GM12878 (cell line): ENCODE data around the gene SLCO4A1. TPM values are rescaled to one million over a fixed set of nuclear protein-coding genes. Genes with fewer than 3 reads are reported as not detected.

Experiments
- ATAC-seq: fragments of 200-7000 bp; cut with Tn5 transposase; 3 replicates; pipeline ENCODE4 v1.9.1; 2020; ENCODE audit warnings: mild to moderate bottlenecking, moderate library complexity
- BruUV-seq: library from RNA; stranded (reverse); fragments of 400-500 nt; replicated peaks from 2 replicates; lab custom pipeline; 2021; lab: Mats Ljungman, UMichigan
- CTCF ChIA-PET: fragments of 300-600 bp; sonication (Branson Sonifier 250); formaldehyde crosslinking; extraction: SDS; loops from one replicate; lab custom pipeline; 2021; ENCODE audit warnings: inconsistent platforms; lab: Yijun Ruan, JAX
- POLR2A ChIA-PET: fragments of 350-600 bp; formaldehyde crosslinking; extraction: SDS; loops from one replicate; lab custom pipeline; 2021; ENCODE audit warnings: inconsistent platforms; lab: Charles Lee
- RAD21 ChIA-PET: fragments of 300-600 bp; sonication (Branson Sonifier 250); formaldehyde crosslinking; loops from one replicate; lab custom pipeline; 2023; ENCODE audit warnings: antibody characterized with exemption; ENCODE audit not compliant: unreplicated experiment; lab: Charles Lee
- SMC1A ChIA-PET: fragments of 300-600 bp; sonication (Branson Sonifier 250); formaldehyde crosslinking; loops from one replicate; lab custom pipeline; 2023; ENCODE audit not compliant: unreplicated experiment, uncharacterized antibody; lab: Charles Lee
- DNase-seq: peaks from one replicate; pipeline ENCODE4 v3.0.0-alpha.2; 2011; ENCODE audit warnings: low read depth, low spot score
- FAIRE-seq: peaks from 3 replicates; lab custom pipeline; 2011; peaks lifted over from hg19 to GRCh38; lab: Jason Lieb, UNC
- H2AFZ ChIP-seq: 2 replicates; pipeline ENCODE4 v1.6.0; 2011; ENCODE audit warnings: low read depth, low read length, control low read depth; ENCODE audit not compliant: control insufficient read depth
- H3K27ac ChIP-seq: 2 replicates; pipeline ENCODE4 v1.5.1; 2011; ENCODE audit warnings: control low read depth; ENCODE audit not compliant: control insufficient read depth, insufficient read depth
- H3K27me3 ChIP-seq, 2 experiments: replicated peaks in 1 of 2; 2 replicates each; pipeline versions ENCODE4 v1.6.0 to v1.6.1; 2011; ENCODE audit warnings: low read length in 1 of 2; ENCODE audit not compliant: control insufficient read depth in 2 of 2, insufficient read depth in 2 of 2
- H3K36me3 ChIP-seq, 2 experiments: 2 replicates each; pipeline ENCODE4 v1.5.1; 2011; ENCODE audit warnings: low read length in 1 of 2; ENCODE audit not compliant: control insufficient read depth in 2 of 2, insufficient read depth in 2 of 2
- H3K4me1 ChIP-seq: 2 replicates; pipeline ENCODE4 v1.6.1; 2011; ENCODE audit warnings: mild to moderate bottlenecking, low read length, moderate library complexity, mixed read lengths; ENCODE audit not compliant: control insufficient read depth, insufficient read depth
- H3K4me2 ChIP-seq: 2 replicates; pipeline ENCODE4 v1.6.0; 2011; ENCODE audit warnings: control low read depth; ENCODE audit not compliant: control insufficient read depth, insufficient read depth
- H3K4me3 ChIP-seq: fragments of 200-600 bp; sonication (generic); 2 replicates; pipeline ENCODE4 v1.5.1; 2016
- H3K79me2 ChIP-seq: 2 replicates; pipeline ENCODE4 v1.6.0; 2011; ENCODE audit warnings: low read length; ENCODE audit not compliant: control insufficient read depth, insufficient read depth
- H3K9ac ChIP-seq: 2 replicates; pipeline ENCODE4 v1.8.0; 2011; ENCODE audit warnings: low read length, control low read depth, mixed read lengths; ENCODE audit not compliant: control insufficient read depth, insufficient read depth
- H3K9me3 ChIP-seq: replicated peaks from 3 replicates; pipeline ENCODE4 v1.5.1; 2011; ENCODE audit warnings: mild to moderate bottlenecking, low read length; ENCODE audit not compliant: control insufficient read depth, insufficient read depth
- H4K20me1 ChIP-seq: 2 replicates; pipeline ENCODE4 v1.6.0; 2011; ENCODE audit not compliant: control insufficient read depth, insufficient read depth
- BRCA1 ChIP-seq: IDR thresholded peaks from 2 replicates; pipeline ENCODE4 v1.6.1; 2011; ENCODE audit warnings: low read depth, low read length, improper control_type of control experiment
- CBX5 ChIP-seq: sonication (generic); IDR thresholded peaks from 2 replicates; pipeline ENCODE4 v1.6.1; 2016; ENCODE audit warnings: low read depth, moderate library complexity, mild to moderate bottlenecking, inconsistent platforms
- ELK1 ChIP-seq: IDR thresholded peaks from 2 replicates; pipeline ENCODE4 v1.6.1; 2012; ENCODE audit warnings: low read depth, low read length, improper control_type of control experiment
- ESRRA ChIP-seq: IDR thresholded peaks from 2 replicates; pipeline ENCODE4 v1.6.1; 2012; ENCODE audit warnings: mild to moderate bottlenecking, low read length, improper control_type of control experiment
- LARP7 ChIP-seq: fragments of 450-650 bp; IDR thresholded peaks from 2 replicates; pipeline ENCODE4 v1.6.1; 2017; ENCODE audit warnings: mild to moderate bottlenecking
- MTA2 ChIP-seq: fragments of 450-650 bp; IDR thresholded peaks from 2 replicates; pipeline ENCODE4 v1.6.1; 2016; ENCODE audit warnings: low read depth, mild to moderate bottlenecking, moderate library complexity
- NBN ChIP-seq: fragments of 450-650 bp; IDR thresholded peaks from 2 replicates; pipeline ENCODE4 v1.6.1; 2016
- NFIC ChIP-seq: IDR thresholded peaks from 2 replicates; pipeline ENCODE4 v1.6.1; 2012; ENCODE audit warnings: low read depth, mild to moderate bottlenecking, inconsistent platforms, low read length, moderate library complexity
- NFYA ChIP-seq: IDR thresholded peaks from 2 replicates; pipeline ENCODE4 v1.6.1; 2011; ENCODE audit warnings: low read depth, mild to moderate bottlenecking, low read length, improper control_type of control experiment, borderline replicate concordance
- NR2C2 ChIP-seq: IDR thresholded peaks from 2 replicates; pipeline ENCODE4 v1.6.1; 2011; ENCODE audit warnings: borderline replicate concordance, low read depth; ENCODE audit not compliant: control insufficient read depth, insufficient read length
- POLR2A ChIP-seq: IDR thresholded peaks from 2 replicates; pipeline ENCODE4 v1.6.1; 2011; ENCODE audit warnings: low read depth, mild to moderate bottlenecking, low read length
- RELA ChIP-seq: fragments of 450-650 bp; IDR thresholded peaks from 2 replicates; pipeline ENCODE4 v1.8.0; 2014; ENCODE audit warnings: borderline replicate concordance; ENCODE audit not compliant: partially characterized antibody
- SIN3A ChIP-seq: IDR thresholded peaks from 2 replicates; pipeline ENCODE4 v1.6.1; 2012; ENCODE audit warnings: low read depth, low read length, improper control_type of control experiment
- SP1 ChIP-seq: IDR thresholded peaks from one replicate; pipeline ENCODE4 v1.6.1; 2011; ENCODE audit warnings: low read depth, low read length
- ZBTB11 ChIP-seq: fragments of 450-650 bp; formaldehyde crosslinking; IDR thresholded peaks from 2 replicates; pipeline ENCODE4 v1.5.0; 2022; ENCODE audit warnings: mild to moderate bottlenecking, missing genetic modification characterization
- ZNF274 ChIP-seq: IDR thresholded peaks from one replicate; pipeline ENCODE4 v1.8.0; 2011; ENCODE audit not compliant: insufficient read length, insufficient read depth
- WGBS: methylation state at CpG from one replicate; pipeline ENCODE4 v1.1.6; 2016; ENCODE audit warnings: low lambda C conversion rate; ENCODE audit not compliant: insufficient replicate concordance, insufficient coverage; ENCODE audit errors: missing lambda C conversion rate; 5-methylcytosine and 5-hydroxymethylcytosine counted together
- in situ Hi-C: fragments of 300-500 bp; cut with MboI; formaldehyde crosslinking; loops from 9 replicates; pipeline ENCODE4 v1.14.3; 2018; ENCODE audit warnings: mixed read lengths
- intact Hi-C: fragments of 100-400 bp; cut with micrococcal nuclease; formaldehyde crosslinking; loops from one replicate; pipeline ENCODE4 v1.14.2; 2022; ENCODE audit not compliant: unreplicated experiment
- polyA plus RNA-seq, 11 experiments: library from polyadenylated mRNA; depleted of rRNA in 4 of 11; unstranded in 6 of 11; stranded (reverse) in 5 of 11; fragments of >200 nt; fragmentation: Nextera tagmentation in 4 of 11; fragmentation: Illumina TruSeq in 1 of 11; extraction: Ambion mirVana in 4 of 11; extraction: Trizol in 1 of 11; gene quantifications; 1 replicate in 1 of 11; 2 replicates in 10 of 11; pipeline versions ENCODE4 v1.2.1 to v1.2.3, GENCODE V29; 2011 to 2016; ENCODE audit warnings: inconsistent platforms in 2 of 11, missing spikeins in 2 of 11, low read depth in 1 of 11
- total RNA-seq, 4 experiments: library from RNA; depleted of rRNA in 3 of 4; stranded (reverse); fragments of >200 nt in 3 of 4; fragmentation: Illumina TruSeq in 1 of 4; extraction: Trizol in 1 of 4; gene quantifications; 2 replicates each; pipeline versions ENCODE4 v1.2.1 to v1.2.3, GENCODE V29; 2013 to 2021

SLCO4A1 gene
- total and polyA plus RNA-seq, 10 of the 15 experiments (the other 5 are each of a cell fraction or from before 2014, with no cell fraction given), result 2.1 to 30.7 (median 12.0) TPM

- H3K4me1 ChIP-seq, result peaks cover 40% of the 10 kb centered on the region
- ATAC-seq (no peak), FAIRE-seq (no peak), DNase-seq (no peak)
- ChIA-PET POLR2A (no interaction called here), RAD21 (no interaction called here), SMC1A (interaction anchor here (3.2 kb wide), 1 partner anchor 11 kb away, joined by 20 read pairs; the partner anchor contains the start of gene SLCO4A1), CTCF (no interaction called here)
- TF ChIP-seq ESRRA (no peak), MTA2 (no peak), SIN3A (no peak), LARP7 (no peak), RELA (no peak), SP1 (no peak), CBX5 (no peak), ZBTB11 (CRISPR knock-in tag) (no peak), NR2C2 (no peak), ZNF274 (no peak), NFIC (no peak), POLR2A (no peak), ELK1 (no peak), NBN (no peak), NFYA (no peak), BRCA1 (no peak)
- H3K27me3 ChIP-seq, result no peaks in the 10 kb centered on the region
- H3K9me3 ChIP-seq, result no peaks in the 10 kb centered on the region
- in situ Hi-C loops, result loop anchor here (10.0 kb wide), 1 partner anchor 141 kb away; the partner anchor contains the start of gene MRGBP
- WGBS, result 92% methylated on average over 12 of the region's 12 CpGs
- intact Hi-C loops, result loop anchor here (5.0 kb wide), 1 partner anchor 154 kb away; no protein-coding TSS in a partner anchor
- no peak overlapping the region for H3K4me2 ChIP-seq
- BruUV-seq, result no TSS peak
- H4K20me1 ChIP-seq, result no peaks in the 10 kb centered on the region
- H2AFZ ChIP-seq, result no peak overlapping the region
- no peak overlapping the region for H3K4me3 ChIP-seq
- peak overlapping the region; percentile 98 for H3K27ac ChIP-seq
- H3K36me3 ChIP-seq, result peaks cover 4 to 23% of the 10 kb centered on the region in 2 experiments; a peak in 3 of 4 replicates
- H3K79me2 ChIP-seq, result peaks cover 29% of the 10 kb centered on the region
- H3K9ac ChIP-seq, result peak overlapping the region; percentile 65; the same call in 1 of the 2 replicates
Observed at GRCh38 chr20:62653373-62653772, 11.1 kb downstream of the SLCO4A1 start.
